Measurements from ENCODE around the gene LRP2BP.

The LRP2BP gene

GRCh38 chr4:185426960-185427688, 31.4 kb upstream of the LRP2BP start:
- TF ChIP-seq CTCF (IDR thresholded peaks at IDR 0.05; ENCODE audit: low read depth, low read length) = no peak
- H3K4me3 ChIP-seq (ENCODE audit: low read depth, low read length) = no peak overlapping the region
- in situ Hi-C loops (cut with HindIII; ENCODE audit: low sequenced_read_pairs) = no loop called here
- DNase-seq (ENCODE audit: low read depth, low spot score) = no peak

- peak; percentile 93 for DNase-seq (ENCODE audit: low read depth, low spot score)
- peak within 1 kb of the TSS; percentile 85 for H3K4me3 ChIP-seq (ENCODE audit: low read depth, low read length)
- TF ChIP-seq CTCF (IDR thresholded peaks at IDR 0.05; ENCODE audit: low read depth, low read length) = no peak
- in situ Hi-C loops (cut with HindIII; ENCODE audit: low sequenced_read_pairs) = no loop called here
These were observed 30.1 kb upstream of the LRP2BP start, which contains the start of gene UFSP2 for GRCh38 chr4:185425647-185426352. UFSP2 (minus strand) TSS chr4:185425964; CDS start chr4:185425868, 96 bp downstream.

DNA sequence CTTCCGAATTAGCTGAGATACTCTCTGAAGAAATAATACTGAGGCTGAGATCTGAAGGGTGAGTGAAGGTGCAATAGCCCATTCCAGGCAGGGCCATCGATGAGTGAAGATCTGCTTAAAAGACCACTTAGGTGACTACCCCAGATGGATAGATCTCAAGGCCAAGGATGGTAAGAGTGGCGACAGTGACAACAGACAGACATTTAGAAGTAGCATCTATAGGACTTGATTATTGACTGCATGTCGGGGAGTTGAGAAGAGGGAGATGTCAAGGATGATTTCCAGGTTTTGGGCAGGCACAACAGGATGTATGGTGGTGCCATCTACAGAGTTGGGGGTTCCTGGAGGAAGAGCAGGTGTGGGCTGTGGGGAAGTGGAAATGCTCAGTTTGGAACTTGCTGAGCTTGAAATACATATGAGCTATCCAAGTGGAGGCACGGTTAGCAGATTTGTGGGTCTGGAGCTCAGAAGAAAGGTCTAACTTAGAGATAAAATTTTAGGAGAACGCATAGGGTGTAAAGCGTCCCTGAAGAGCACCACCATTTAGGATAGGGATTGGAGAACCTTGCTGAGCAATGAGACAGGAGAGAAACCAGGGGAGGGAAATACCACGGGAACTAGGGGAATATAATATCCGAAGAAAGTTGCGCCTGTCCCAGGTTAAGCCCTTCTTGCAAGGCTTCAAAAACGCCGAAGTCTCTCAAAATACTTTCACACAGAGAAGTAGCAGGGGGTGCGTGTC, 29.4 kb upstream of the LRP2BP start:
- peak overlapping the region; percentile 85 for H3K4me3 ChIP-seq (ENCODE audit: low read depth, low read length)
- no peak for TF ChIP-seq CTCF (IDR thresholded peaks at IDR 0.05; ENCODE audit: low read depth, low read length)
- in situ Hi-C loops (cut with HindIII; ENCODE audit: low sequenced_read_pairs) = no loop called here
- no peak for DNase-seq (ENCODE audit: low read depth, low spot score)

DNA sequence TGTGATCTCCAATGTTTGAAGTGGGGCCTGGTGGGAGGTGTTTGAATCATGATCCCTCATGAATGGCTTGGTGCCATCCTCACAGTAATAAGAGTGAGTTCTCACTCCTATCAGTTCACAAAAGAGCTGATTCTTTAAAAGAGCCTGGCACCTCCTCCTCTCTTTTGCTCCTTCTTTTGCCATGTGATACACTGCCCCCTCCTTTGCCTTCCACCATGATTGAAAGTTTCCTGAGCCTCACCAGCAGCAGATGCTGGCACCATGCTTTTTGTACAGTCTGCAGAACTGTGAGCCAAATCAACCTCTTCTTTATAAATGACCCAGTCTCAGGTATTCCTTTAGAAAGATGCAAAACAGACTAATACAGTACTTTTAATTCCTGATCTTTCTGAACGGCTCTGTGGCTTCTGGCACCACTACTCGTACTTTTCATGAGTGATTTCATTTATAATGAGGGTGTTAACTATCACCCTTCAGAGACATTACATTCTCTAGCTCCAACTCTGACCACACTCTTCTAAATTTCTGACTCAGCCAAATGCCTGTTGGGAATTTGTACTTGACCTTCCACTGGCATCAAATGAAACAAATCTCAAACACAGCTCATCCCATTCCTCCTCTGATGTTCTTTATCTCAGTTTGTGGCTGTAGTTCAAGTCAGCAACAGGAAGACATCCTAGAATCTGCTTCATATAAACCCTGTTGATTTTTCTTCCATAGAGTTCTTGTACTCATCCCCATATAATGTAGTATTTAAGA, 25.8 kb upstream of the LRP2BP start:
- in situ Hi-C loops (cut with HindIII; ENCODE audit: low sequenced_read_pairs) = no loop called here
- peak; percentile 62 for DNase-seq (ENCODE audit: low read depth, low spot score)
- no peak for TF ChIP-seq CTCF (IDR thresholded peaks at IDR 0.05; ENCODE audit: low read depth, low read length)
- no peak overlapping the region for H3K4me3 ChIP-seq (ENCODE audit: low read depth, low read length)

- no peak for DNase-seq (ENCODE audit: low read depth, low spot score)
- no peak overlapping the region for H3K4me3 ChIP-seq (ENCODE audit: low read depth, low read length)
- TF ChIP-seq CTCF (IDR thresholded peaks at IDR 0.05; ENCODE audit: low read depth, low read length) = no peak
- in situ Hi-C loops (cut with HindIII; ENCODE audit: low sequenced_read_pairs) = no loop called here
These were observed 21.2 kb upstream of the LRP2BP start for GRCh38 chr4:185416955-185417354.

DNA sequence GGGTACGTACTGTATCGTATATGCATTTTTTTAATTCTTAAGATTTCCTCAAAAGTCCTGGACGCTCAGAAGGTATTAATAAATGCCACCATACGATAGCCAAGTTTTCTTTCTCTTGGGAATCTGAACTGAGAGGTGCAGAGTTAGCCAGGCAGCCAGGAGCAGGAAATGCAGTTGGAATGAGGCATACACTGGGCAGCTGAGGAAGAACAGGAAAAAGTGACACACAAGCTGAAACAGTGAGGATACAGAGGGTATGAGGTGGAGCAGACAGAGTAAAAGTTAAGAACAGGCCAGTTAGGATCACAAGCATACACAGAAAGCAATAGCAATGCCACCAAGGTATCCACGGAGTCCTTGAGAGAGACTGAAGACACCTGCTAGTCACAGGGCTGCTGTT, 16.7 kb upstream of the LRP2BP start:
- no peak for DNase-seq (ENCODE audit: low read depth, low spot score)
- H3K4me3 ChIP-seq (ENCODE audit: low read depth, low read length) = no peak overlapping the region
- in situ Hi-C loops (cut with HindIII; ENCODE audit: low sequenced_read_pairs) = no loop called here
- TF ChIP-seq CTCF (IDR thresholded peaks at IDR 0.05; ENCODE audit: low read depth, low read length) = no peak
